NCI-H128 (cell line): ENCODE results near the gene SMIM1.

ENCODE experiments used
- DNase-seq: peaks from one replicate; lab custom pipeline; 2025; ENCODE audit not compliant: unreplicated experiment; lab: John Stamatoyannopoulos, UW

SMIM1 gene

GRCh38 chr1:3775490-3776230, 3.1 kb downstream of the SMIM1 start:
- DNase-seq = peak; percentile 54

GRCh38 chr1:3776231-3776961, 3.8 kb downstream of the SMIM1 start:
- DNase-seq = peak; percentile 6

GRCh38 chr1:3777078-3777547, 4.6 kb downstream of the SMIM1 start:
- DNase-seq = no peak

GRCh38 chr1:3777647-3778589, 5.4 kb downstream of the SMIM1 start:
- DNase-seq = no peak

GRCh38 chr1:3778590-3779264, 6.2 kb downstream of the SMIM1 start:
- no peak for DNase-seq

GRCh38 chr1:3779265-3779911, 6.8 kb downstream of the SMIM1 start:
- no peak for DNase-seq

- no peak for DNase-seq
Measured at GRCh38 chr1:3779912-3780416, 7.4 kb downstream of the SMIM1 start.

GRCh38 chr1:3780901-3781300, 8.4 kb downstream of the SMIM1 start:
- no peak for DNase-seq

GRCh38 chr1:3783651-3784474, 11.3 kb downstream of the SMIM1 start:
- DNase-seq = no peak

GRCh38 chr1:3785045-3785444, 12.5 kb downstream of the SMIM1 start:
- no peak for DNase-seq

- DNase-seq = no peak
Measured at GRCh38 chr1:3785456-3786157, 13.1 kb downstream of the SMIM1 start.

- no peak for DNase-seq
Measured at GRCh38 chr1:3786468-3787348, 14.2 kb downstream of the SMIM1 start.

- no peak for DNase-seq
Measured at GRCh38 chr1:3787349-3787715, 14.8 kb downstream of the SMIM1 start.

- DNase-seq = no peak
Measured at GRCh38 chr1:3787745-3788605, 15.4 kb downstream of the SMIM1 start.

GRCh38 chr1:3788756-3789420, 16.3 kb downstream of the SMIM1 start:
- no peak for DNase-seq
